DOHH2 (cell line): ENCODE data around the gene DPP8.

Experiments
- EZH2phosphoT487 ChIP-seq: fragments of 200-600 bp; sonication (generic); IDR thresholded peaks from 2 replicates; pipeline ENCODE4 v1.6.1; 2017; ENCODE audit warnings: borderline replicate concordance, mild to moderate bottlenecking, antibody characterized with exemption, low read length, moderate library complexity, mixed read lengths
- TF ChIP-seq, protein P1 (sequence below): fragments of 200-600 bp; sonication (generic); IDR thresholded peaks from one replicate; pipeline ENCODE4 v1.5.1; 2014; ENCODE audit warnings: antibody characterized with exemption, mild to moderate bottlenecking, low read depth, low read length; ENCODE audit not compliant: poor library complexity, severe bottlenecking

DNA sequence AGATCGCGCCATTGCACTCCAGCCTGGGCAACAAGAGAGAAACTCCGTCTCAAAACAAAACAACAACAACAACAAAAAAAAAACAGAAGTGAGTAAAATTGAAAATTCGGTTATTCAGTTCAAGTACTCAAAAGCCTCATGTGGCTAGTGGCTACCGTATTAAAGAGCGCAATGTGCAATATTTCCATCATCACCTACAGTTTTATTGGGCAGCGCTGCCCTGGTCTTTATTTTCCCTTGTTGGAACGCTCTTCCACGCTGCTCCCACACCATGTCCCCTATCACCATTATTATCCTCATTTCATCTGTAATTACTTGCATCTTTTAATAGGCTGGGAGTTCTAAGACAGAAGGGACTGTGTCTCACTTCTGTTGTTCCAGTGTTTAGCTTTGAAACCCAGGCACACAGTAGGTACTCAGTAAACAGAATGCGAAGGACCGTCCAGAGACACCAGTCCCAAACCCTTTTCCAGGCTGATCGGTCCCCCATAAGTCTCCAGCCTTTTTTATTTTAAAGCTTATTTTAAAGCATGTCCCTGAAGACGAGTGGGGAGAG, 12.4 kb upstream of the DPP8 start:
- TF ChIP-seq, protein P1, sequence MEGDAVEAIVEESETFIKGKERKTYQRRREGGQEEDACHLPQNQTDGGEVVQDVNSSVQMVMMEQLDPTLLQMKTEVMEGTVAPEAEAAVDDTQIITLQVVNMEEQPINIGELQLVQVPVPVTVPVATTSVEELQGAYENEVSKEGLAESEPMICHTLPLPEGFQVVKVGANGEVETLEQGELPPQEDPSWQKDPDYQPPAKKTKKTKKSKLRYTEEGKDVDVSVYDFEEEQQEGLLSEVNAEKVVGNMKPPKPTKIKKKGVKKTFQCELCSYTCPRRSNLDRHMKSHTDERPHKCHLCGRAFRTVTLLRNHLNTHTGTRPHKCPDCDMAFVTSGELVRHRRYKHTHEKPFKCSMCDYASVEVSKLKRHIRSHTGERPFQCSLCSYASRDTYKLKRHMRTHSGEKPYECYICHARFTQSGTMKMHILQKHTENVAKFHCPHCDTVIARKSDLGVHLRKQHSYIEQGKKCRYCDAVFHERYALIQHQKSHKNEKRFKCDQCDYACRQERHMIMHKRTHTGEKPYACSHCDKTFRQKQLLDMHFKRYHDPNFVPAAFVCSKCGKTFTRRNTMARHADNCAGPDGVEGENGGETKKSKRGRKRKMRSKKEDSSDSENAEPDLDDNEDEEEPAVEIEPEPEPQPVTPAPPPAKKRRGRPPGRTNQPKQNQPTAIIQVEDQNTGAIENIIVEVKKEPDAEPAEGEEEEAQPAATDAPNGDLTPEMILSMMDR: no peak
- TF ChIP-seq EZH2phosphoT487: no peak
